GM18499 (cell line): ENCODE measurements around the gene TAB3.

Experiments
- ATAC-seq: cut with Tn5 transposase; IDR thresholded peaks from one replicate; pipeline ENCODE4 v1.9.1; 2021; ENCODE audit warnings: moderate number of reproducible peaks; ENCODE audit not compliant: insufficient read depth, unreplicated experiment

Gene TAB3

DNA sequence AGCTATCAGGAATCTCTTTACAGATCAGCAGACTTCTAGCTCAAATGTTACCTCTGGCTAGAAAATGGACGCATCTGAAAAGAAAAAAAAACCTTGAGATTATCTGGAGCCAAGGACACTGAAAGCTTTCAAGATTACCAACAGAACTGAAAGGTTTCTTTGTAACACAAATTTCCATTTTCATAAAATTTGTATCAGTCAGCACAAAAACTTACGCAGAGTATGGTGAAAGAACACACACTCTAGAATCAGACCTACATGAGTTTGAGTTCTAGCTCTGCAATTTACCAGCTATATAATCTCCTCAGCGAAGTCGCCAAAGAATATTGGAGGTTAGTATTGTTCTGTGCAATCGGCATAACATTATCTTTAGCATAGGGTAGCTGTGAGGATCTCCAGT lies 1.8 kb downstream of the TAB3 start:
- no peak for ATAC-seq

DNA sequence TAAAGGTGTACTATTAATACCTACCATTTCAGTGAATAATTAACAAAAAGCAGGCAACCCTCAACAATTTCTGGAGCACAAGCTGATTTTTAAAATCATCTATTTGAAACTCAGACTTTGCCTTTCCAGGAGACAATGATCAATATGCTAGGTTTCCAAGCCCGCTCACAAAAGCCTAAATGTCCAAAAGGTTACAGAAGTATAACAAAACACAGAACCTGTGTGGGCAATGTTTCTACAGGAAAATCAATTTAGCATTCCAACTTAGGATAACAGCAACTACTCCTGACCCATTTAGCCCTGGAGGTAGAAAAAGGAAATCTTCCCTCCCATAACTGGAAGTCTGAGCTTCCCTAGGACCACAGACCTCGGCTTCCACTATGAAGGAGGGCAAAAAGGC lies 3.9 kb downstream of the TAB3 start:
- no peak for ATAC-seq

DNA sequence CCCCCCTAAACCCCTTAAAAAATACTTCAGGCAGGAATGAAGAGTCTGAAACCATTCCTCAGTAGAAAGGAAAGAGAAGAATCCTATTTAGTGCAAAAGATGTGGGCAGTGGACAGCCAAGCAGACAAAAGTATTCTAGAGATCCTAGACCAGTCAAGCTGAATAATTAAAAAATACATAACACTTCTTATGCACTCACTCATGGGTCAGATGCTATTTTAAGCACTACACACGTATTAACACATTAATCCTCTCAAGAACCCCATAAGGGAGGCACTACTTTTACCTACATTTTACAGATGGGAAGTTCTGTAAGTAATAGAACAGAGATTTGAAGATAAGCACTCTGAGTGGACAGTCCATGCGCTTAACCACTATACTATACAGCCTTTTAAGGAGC lies 5.9 kb downstream of the TAB3 start:
- no peak for ATAC-seq

DNA sequence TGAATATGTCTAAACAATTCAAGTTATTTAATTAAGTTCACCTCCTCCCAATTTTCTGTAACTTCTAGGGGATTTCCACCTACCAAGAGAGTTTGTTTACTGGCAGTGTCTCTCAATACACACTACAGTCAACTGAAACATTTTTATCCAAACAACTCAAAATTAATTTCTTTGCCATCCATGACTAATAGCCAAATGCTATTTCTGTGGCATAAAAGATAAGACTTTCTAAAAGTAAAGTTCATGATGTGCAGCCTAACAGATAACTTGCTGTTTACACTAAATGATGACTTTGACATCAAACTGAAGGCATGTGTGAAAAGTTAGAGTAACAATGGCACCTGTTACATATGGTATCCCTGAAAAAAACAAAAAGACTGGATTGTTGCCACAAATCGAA lies 7.3 kb downstream of the TAB3 start:
- ATAC-seq: no peak

DNA sequence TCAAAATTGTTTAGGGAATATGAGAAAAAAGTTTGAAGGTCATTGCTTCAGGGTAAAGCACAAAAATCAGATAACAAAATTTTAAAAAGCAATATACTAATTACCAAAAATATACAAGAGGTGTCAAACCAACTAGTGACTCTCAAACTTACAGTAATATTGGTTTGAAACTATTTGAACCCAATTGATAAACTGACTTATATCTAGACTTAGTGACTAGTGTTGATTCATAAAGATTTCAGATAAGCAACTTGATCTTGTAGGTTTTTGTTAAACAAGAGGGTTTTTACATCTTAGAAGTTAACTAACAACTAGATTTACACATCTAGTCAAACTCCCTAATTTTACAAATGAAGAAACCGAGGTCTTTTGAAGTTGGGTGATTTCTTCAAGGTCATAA lies 7.7 kb downstream of the TAB3 start:
- no peak for ATAC-seq

DNA sequence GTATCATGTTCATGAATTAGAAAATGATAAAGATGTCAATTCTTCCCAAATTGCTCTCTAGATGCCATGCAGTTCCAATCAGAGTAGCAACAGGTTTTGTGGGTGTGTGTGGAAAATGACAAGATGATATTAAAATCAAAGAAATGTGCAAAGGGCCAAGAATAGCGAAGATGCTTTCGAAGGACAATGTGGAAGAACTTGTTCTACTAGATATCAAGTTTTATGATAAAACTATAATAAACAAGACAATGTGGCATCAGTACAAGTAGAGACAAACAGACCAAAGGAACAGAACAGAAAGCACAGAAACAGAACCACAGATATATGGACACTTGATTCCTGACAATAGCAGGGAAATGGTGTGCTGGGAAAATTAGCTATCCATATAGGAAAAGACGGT lies 9.0 kb downstream of the TAB3 start:
- ATAC-seq: no peak

DNA sequence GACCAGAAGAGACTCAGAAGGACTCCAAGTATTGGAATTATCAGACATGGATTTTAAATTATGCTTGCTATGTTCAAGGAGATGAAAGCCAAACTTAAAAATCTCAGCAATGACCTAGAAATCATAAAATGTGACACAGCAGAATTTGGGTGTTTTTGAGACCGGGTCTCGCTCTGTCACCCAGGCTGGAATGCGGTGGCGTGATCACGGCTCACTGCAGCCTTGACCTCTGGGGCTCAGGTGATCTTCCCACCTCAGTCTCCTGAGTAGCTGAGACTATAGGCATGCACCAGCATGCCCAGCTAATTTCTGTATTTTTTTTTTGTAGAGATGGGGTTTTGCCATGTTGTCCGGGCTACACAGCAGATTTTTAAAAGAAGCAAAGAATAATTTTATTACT lies 12.7 kb downstream of the TAB3 start:
- no peak for ATAC-seq

DNA sequence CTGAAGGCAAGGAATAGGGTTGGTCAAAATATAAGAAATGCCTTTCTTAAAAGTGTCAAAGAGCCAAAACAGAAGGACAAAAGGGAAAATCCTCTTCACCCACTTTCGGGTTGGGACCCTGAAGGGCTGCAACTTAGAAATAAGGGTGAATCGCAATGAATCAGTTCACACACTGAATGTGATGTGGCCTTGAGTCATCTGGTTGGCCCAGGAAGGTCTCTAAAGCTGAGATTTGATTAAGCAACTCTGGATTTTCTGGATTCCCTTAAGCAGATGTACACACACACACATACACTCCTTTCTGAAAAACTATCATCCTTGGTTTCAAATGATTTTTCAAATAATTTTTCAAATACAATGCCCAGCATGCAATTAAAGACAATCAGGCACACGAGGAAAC lies 13.1 kb downstream of the TAB3 start:
- ATAC-seq: no peak

DNA sequence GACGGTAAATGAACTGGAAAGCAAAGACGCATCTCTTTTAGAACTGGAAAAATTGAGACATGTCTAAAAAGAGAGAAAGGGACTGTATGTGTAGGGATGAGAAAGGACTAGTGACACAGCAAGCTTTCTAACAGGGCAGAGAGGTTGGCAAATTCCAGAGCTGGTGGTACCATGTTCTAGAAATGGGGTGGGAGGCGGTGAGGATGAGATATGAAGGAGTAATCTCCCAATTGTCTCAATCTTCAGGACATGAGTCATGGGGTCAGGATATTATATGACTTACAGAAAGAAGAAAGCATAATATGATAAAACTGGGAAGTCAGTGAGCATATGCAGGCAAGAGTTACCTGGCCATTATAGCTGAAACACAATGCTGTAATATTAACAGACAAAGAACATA lies 14.2 kb downstream of the TAB3 start:
- no peak for ATAC-seq

DNA sequence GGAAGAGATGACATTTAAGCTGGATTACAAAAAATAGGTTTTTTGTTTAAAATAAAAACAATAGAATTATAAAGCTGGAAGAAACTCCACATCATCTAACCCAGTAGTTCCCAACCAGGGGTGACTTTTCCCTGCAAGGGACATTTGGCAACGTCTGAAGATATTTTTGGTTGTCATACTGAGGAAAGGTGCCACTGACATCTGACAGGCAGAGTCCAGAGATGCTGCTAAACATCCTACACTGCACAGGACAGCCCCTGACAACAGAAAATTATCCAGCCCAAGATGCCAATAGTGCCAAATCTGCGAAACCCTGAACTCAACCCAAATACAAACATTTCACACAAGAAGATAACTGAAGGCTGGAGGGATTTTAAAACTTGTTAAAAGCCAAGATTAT lies 18.5 kb downstream of the TAB3 start:
- no peak for ATAC-seq

DNA sequence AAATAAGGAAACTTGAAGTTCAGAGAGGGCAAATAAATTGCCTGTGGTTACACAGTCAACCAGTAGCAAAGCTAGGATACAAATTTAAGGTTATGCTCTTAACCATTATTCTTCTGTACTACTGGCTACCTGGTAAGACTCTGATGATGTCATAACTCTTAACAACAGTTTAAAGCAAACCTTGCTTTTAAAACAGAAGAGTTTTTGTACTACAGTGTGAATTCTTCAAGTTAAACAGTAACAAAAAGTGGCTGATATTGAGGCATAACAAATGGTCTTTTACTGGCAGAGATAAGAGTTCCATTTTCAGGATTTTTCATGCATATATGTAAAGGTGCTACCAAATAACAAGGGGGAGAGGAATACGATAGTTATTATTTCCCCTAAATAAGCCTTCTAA lies 23.4 kb downstream of the TAB3 start:
- ATAC-seq: no peak

DNA sequence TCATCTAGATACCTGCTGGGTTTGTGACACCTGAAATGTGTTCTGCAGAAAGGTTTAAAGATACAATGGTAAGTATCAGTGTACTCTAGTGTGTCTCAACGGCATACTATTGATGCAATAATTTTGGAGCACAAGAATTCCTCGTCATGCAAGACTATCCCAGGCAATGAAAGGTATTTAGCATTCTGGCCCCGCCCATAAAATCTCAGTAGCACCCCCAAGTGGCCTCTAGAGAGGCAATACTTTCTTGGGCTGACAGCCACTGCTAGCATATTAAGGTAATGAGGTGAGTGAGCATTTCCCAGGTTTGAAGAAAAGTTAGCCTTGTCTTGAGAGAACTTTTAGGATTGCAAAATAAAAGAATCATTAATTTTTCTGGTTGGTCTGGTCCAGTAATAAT lies 24.0 kb downstream of the TAB3 start:
- no peak for ATAC-seq

DNA sequence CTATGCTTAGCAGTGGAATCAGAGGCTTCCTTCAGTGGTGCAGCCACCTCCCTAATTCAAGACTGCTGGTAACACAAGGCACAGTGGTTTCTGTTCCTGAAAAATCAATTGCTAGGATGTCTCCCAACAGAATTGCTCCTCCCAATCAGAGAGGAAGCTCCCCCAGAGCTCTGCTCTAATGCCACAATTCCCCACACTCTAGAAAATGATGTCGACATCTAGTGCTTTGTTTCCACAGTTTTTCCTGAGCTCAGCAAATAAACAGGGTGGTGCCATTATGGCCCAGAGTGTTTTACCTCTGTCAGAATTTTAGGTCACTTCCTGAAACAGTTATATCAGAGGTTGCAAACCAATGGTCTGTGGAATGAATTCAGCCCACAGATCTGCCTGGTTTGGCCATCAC lies 24.7 kb downstream of the TAB3 start:
- no peak for ATAC-seq

DNA sequence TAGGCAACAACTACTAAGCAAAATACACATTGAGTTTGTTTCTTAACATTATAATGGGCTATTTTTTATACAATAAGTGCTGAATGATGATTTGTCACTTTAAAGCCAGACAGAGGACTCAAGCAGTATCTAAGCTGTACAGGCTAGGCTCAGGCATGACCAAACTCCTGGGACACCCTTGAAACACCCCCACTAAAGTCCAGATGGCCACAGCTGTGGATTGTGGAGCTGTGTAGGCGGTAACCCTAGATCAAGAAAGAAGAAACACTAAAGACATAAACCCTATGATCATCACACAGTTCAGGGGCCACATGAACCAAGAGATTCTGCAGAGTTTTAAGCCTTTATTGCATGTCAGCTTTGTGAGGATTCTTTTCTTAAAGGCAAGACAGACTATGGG lies 25.1 kb downstream of the TAB3 start:
- ATAC-seq: no peak

DNA sequence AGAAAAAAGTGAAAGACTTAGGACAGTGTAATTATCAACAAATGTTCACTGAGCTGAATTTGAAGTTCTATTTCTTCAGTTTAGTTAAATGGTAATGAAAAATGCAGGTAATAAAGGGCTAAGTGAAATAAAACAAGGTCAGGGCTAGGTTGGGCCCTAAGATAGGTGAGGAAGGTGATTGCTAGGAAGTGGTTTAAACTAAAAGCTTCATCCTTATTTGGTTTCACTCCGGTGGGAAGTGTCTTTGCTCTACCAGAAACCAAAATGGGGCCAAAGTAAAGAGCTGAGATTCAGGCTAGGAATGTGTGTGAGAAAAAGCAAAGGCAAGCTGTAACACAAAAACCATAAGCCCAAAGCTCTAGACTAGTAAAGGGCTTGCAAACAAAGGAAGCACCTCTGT lies 31.0 kb downstream of the TAB3 start:
- ATAC-seq: no peak

DNA sequence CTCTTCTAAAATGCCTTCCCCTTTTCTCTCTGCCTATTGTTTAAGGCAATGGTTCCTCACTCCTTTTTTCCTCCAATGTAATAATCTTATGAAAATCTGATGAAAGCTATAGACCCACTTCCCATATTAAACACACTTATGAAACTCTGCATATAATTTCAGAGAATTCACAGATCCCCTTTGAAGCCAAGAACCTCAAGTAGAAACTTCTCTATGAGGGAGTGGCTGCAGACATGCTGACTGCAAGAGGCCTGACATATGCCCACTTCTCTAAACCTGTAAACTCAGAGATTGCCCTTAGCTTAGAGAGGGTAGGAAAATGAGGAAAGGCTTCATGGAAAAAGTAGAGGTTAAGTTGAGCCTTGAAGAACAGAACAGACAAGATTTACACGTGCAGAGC lies 37.6 kb downstream of the TAB3 start:
- ATAC-seq: no peak

DNA sequence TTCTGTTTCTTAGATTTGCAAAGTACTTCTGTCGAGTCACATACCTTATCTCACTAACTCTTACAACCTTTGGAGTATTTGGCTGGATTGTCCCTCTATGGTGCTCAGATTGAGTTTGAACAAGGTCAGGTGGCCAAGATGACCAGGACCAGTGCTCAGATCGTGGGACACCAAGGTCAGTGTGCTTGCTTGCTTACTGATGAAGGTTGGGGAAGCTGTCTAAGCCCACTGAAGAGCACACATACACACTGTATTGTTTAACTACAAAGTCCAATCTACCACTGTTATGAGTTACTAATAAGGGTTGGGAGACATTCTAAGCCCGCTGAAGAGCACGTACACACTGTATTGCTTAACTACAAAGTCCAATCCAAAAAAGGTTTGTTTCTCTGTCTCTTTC lies 53.7 kb downstream of the TAB3 start:
- ATAC-seq: no peak

DNA sequence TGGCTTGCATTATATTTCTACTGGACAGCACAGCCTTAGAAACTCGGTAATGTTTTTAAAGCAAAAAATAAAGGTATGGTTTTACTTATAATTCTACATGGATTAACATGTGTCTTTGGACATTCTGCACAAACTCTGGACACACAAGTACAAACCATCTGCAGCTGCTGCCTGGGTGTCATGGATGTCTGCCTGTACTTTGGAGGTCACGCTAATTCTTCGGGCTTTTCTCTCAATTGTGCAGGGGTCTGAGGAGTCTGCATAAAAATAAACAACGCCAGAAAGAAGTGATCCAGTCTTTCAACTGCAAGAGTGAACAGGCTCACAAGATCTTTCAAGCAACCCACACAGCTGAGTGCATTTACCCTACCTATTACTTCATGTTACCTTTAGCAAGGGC lies 55.2 kb downstream of the TAB3 start:
- ATAC-seq: no peak

DNA sequence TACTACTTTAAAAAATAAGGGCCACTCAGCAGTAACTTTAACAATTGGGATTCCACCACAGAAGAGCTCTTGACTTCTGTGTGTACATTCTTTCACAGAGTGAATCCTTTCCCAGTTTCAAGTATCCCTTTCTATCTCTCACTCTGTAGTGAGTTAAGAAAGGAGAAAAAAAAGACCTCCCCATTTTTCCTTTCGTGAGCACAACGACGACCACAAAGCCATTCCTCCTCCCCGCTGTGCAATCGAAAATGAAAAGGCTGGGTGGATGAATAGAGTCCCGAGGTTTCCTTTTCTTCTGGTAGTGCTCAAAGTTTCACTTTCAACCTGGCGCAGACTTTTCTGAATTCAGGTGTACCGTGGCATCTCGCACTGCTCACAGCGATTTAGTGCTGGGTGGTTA lies 58.0 kb downstream of the TAB3 start:
- no peak for ATAC-seq

DNA sequence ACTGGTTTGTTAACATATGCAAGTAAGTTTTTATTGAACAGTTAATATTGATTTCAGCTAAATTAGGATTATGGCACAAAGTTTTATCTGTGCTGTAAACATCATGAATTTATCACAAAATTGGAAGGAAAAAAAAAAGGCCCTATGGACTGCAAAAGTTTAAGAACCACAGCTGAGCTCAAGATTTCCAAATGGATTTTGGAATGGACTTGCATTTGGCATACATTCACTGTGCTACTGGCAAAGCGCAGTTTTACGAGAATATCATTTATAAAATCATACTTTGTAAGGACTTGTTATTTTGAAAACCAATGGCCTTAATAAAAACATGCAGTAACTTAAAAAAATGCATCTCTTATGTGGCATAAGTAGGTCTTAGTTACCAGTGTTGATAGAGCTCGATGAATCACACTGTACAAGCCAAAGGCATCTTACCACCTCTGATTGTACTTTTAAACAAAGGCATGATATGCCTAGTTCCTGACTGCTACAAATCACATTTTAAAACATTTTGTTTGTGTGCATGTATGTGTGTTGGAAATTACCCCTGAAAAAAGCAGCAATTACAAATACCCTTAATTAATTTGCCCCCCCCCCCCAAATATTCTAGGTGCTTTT lies 58.6 kb downstream of the TAB3 start:
- ATAC-seq: no peak

DNA sequence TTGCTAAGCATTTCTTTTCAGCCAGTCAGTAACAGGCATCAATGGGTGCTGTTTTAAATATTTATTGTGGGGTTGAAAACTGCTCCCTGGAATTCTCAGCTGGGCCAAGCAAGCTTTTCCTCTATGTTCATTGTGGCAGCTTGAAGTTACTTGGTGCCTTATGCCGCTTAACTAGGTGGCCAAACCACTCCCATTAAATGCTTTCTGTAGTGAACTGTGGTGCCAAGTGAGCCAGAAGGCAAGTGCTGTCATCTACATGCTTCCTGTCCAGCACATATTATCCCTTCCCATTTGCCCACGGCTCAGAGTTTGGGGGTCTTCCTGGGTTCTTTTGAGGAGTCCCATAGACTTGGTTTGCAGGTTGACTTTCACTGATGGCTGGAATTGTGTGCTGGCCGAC lies 64.8 kb downstream of the TAB3 start:
- ATAC-seq: no peak

DNA sequence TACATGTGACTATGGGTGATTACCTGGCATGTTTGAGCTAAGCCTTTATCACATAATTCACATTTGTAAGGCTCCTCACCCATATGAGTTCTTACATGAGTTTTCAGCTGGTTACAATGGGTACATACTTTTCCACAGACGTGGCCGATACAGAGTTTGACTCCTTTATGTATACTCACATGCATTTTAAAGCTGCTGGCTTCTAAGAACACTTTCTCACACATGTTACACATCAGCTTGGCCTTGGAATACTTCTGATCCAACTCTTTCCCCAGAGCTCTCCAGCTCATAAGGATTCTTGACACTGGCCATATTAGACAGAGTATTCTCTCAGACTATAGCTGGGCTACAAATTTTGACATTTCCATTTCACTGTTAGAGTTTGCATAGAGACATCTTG lies 66.3 kb downstream of the TAB3 start:
- ATAC-seq: no peak

DNA sequence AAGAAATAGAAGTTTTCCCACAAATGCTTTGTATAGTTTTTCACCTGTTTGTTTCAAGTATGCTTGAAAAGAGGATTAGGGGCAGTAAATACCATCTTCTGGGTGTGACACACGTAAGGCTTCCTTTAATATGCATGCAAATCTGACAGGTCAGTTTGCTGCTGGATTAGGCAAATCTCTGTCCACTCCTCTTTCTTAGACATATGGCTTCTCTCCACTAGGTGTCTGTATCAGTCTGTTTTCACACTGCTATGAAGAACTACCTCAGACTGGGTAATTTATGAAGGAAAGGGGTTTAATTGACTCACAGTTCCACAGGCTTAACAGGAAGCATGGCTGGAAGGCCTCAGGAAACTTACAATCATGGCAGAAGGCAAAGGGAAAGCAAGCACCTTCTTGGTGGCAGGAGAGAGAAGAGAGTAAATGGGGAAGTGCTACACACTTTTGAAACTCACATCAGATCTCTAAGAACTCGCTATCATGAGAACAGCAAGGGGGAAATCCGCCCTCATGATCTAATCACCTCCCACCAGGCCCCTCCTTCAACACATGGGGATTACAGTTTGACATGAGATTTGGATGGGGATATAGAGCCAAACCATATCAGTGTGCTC lies 66.9 kb downstream of the TAB3 start:
- ATAC-seq: peak; percentile 61
